CD4-positive, alpha-beta T cell treated with Interleukin-17A for 1 hour (primary cell): ENCODE data around the gene COL4A2.
A peak's percentile ranks its signal among the peaks of the same experiment; 100 is the strongest.
"Not testable (repeated sequence)": the region's sequence is repeated elsewhere in the genome, so short reads cannot be mapped to it uniquely, and the experiment has no call there.

Experiments used
- DNase-seq: peaks from one replicate; pipeline ENCODE4 v3.0.0-alpha.2; 2020

The COL4A2 gene

GRCh38 chr13:110444226-110444653 lies 137.2 kb downstream of the COL4A2 start:
- no peak for DNase-seq

DNA sequence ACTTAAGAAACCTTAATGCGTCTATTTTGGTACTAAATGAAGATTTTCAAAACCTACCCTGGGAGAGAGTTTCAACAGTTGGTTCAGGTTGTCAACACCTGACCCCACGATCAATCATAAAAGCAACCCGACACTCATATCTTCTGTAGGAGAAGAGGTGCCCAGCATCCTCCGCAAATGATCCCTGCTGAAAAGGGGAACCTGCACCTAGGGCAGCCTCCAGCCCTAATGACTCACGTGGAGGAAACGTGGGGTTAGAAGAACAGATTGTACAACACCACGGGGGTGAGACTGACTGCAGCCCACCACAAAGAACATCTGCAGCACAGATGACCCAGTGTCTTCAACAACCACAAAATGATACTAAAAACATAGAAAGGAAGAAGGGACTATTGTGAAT lies 138.1 kb downstream of the COL4A2 start:
- DNase-seq = no peak

DNA sequence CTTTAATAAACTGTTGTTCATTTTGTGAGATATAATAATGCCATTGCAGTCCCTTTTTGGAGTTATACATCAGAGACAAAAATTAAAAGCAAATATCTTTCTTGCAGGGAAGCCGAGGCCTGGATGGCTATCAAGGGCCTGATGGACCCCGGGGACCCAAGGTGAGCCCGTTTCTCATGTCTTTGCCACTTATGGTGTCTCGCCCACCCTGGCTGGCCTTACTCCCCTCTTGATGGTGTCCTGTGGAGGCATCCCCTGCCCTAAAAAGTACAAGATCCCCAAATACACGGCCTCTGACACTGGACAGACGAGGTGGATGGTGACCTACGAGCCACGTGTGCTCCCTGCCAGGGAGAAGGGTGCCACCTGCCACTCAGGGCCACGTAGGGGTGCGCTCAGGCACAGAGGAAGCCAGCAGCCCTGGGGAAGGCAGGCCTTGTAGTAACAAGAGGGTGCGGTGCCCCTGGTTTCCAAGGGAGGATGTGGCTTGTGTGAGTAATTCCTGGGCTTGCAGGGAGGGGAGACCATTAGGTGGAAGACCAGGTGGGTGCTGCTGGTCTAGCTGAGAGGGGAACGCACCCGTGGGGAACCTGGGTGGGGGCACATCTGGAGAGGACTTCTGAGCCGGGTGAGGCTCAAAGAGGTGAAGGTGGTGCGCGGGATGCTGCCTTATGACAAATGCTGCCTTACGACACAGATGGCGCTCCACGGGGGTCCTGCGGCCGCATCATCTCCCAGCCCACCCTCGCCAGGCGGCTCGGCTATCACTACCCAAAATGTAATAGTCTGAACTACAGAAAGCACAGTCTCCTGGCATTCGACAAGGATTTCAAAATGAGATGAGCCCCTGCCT lies 138.9 kb downstream of the COL4A2 start:
- DNase-seq = no peak

DNA sequence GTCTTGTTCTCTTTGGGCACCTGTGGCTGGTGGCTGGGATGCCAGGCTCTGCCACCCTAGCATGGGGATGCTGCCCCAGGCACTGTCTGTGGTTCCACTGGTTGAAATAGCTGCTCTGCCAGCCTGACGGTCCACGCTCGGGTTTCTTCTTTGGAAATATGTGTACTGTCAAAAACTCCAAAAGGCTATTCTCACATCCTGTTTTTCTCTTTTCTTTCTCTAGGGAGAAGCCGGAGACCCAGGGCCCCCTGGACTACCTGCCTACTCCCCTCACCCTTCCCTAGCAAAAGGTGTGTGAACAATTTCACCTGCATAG lies 139.4 kb downstream of the COL4A2 start:
- DNase-seq = no peak

GRCh38 chr13:110447058-110447511 lies 140.0 kb downstream of the COL4A2 start:
- no peak for DNase-seq

GRCh38 chr13:110447801-110448200 lies 140.7 kb downstream of the COL4A2 start:
- DNase-seq = no peak

DNA sequence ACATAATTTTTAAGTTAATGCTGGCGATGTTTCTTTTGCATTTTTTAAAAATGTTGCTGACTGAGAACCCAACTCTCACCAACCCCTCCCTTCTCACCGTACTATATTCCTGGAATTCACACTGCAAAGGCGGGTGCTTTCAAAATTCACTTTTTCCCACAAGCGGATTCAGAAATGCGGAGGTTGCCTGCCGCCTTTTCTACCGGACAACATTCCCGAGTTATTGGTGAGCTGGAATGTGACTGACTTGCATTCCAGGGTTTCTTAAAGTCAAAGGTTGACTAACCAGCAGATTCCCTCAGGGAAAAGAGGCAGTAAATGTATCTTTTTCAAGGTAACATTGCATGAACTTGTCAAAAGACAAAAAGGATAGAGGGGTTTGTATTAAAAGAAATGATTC lies 141.1 kb downstream of the COL4A2 start:
- no peak for DNase-seq

- DNase-seq = no peak
Observed at GRCh38 chr13:110448677-110449076, 141.6 kb downstream of the COL4A2 start.

GRCh38 chr13:110449219-110450015 lies 142.3 kb downstream of the COL4A2 start:
- no peak for DNase-seq

DNA sequence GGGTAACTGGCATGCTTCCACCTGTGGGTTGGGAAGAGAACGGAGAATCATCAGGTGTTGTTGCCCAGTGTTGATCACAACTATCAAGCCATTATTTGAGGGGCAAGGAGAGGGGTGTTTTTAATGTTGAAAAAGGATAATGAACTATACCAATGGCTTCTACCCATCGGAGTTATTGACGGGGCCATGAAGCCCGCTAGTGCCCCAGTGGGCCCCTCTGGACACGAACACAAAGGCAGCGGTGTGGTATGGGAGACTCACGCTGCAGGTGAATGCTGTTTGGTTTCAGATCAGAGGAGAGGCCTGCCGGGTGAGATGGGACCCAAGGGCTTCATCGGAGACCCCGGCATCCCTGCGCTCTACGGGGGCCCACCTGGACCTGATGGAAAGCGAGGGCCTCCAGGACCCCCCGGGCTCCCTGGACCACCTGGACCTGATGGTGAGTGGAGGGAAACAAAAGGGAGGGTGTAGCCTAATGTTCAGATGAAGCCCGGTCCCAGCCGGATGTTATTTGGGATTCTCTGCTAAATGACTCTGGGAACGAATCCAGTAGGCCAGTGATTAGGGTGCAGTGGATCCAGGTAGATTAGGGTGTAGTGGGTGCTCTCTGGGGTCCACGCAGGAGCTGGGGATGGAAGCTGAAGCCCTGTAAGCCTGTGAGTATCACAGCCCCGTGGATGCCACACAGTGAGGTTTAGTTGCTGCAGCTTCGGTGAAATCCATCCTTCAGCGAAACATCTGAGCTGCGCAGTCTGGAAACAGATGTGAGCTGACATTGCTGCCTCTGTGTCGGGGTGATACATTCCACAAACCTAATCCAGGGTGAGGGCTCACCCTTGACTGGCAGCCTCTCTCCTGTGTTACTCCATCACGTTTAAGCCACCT lies 143.2 kb downstream of the COL4A2 start:
- DNase-seq = no peak

DNA sequence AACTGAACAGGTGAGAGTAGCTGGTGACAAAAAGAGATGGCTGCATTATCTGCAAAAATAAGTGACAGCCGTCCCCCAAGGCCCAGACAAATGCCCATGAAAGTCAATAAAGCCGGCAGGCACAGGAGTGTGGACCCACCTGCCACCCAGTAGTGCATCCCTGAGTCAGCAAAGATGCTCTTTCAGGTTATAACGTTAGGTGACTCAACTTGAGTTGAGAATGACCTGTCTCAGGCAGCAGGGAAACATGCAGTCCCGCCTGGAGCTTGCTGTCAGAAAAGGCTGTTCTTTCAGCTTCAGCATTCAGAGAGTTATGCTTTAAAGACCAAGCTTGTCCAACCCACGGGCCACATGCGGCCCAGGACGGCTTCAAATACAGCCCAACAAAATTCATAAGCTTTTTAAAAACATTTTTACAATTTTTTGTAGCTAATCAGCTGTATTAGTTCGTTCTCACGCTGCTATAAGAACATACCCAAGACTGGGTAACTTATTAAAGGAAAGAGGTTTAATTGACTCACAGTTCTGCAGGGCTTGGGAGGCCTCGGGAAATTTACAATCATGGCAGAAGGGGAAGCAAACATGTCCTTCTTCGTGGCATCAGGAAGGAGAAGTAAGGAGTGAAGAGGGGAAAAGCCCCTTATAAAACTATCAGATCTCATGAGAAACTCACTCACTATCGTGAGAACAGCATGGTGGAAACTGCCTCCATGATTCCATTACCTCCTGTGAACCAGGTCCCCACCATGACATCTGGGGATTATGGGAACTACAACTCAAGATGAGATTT lies 144.1 kb downstream of the COL4A2 start:
- no peak for DNase-seq

- not testable (repeated sequence) for DNase-seq
Observed at GRCh38 chr13:110453091-110453490, 146.0 kb downstream of the COL4A2 start.

DNA sequence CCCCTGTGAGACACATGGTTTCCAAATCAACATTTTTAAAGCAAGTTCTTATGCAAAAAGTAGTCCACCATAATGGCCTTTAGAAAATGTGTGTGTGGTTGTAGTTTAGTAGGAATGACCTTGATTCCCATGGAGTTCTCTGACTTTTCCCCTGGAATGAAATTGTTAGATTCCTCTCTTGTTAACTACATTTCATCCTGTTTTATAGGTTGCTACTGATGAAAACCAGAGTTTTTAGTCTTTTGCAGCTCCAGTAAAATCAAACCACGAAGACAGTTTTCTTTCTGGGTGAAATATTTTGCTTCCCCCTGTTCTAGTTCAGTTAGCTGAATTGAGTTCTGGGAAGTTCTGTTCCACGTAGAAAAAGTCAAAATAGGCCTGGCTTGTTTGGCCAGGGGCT lies 146.7 kb downstream of the COL4A2 start:
- DNase-seq = no peak

- DNase-seq = no peak
Observed at GRCh38 chr13:110454227-110454859, 147.3 kb downstream of the COL4A2 start.

GRCh38 chr13:110454956-110455355 lies 147.9 kb downstream of the COL4A2 start:
- DNase-seq = no peak

DNA sequence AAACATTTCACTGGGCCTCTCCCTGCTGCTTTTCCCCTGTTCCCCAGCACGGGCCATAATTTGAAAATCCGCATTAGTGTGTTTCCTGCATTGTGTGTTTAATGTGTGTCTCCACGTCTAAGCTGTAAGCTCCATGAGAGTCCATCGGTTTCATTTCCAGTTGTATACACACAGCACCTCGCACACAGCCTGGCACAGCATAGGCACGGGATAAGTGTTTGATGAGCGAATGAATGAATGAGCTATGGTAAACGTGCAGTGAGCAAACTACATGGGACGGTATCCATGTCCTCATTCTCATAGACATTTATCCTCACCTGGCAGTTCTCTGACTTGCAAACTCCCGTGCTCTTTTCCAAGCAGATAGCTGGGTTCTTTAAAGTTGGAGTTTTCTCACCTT lies 148.4 kb downstream of the COL4A2 start:
- DNase-seq = no peak

DNA sequence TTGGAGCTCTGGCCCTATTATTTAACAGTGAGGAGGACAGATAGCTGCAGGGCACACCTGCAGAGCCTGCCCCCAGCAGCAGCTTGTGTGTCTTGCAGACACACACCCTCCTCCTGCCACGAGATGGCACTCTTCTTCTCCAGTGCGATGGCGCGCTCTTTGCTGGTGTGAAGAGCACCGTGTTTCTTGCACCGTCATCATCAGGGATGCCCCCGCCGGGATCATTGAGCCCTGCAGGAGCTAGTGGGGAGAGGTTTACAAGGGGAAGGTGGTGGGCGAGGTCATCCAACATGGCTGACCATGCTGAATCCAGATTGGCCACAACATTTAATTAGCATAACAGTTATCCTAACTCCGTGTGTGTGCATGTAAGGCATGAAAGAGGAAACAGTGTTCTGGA lies 148.9 kb downstream of the COL4A2 start:
- DNase-seq = peak; percentile 55

- DNase-seq = no peak
Observed at GRCh38 chr13:110456550-110456949, 149.5 kb downstream of the COL4A2 start.

GRCh38 chr13:110457361-110457760 lies 150.3 kb downstream of the COL4A2 start:
- no peak for DNase-seq

GRCh38 chr13:110458017-110458416 lies 150.9 kb downstream of the COL4A2 start:
- DNase-seq = no peak

DNA sequence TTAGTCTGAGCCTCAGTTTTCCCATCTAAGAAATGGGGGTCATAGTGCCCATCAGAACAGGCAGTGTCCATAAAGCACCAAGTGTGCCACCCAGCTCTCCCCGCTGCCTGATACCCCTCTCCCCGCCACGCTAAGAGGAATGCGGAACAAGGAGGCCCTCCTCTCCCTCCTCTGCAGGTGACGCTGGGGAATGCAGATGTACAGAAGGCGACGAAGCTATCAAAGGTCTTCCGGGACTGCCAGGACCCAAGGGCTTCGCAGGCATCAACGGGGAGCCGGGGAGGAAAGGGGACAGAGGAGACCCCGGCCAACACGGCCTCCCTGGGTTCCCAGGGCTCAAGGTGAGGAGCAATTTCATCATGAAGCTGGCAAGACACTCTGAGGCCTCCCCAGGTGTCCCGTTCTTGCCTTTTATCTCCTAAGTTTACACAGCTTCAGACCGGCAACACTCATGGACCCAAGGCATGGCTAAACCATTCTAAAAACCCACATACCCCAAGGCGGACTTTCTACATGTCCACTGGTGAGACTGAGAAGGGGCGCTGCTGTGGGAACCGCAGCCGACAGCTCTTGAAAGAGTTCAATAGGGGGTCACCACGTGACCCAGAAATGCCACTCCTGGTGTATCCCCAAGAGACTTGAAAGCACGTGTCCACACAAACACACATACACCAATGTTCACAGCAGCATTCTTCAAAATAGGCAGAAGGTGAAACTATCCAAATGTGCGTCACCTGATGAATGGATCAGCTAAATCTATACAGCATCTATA lies 151.7 kb downstream of the COL4A2 start:
- DNase-seq = no peak
